Effector memory CD4-positive, alpha-beta T cell (primary cell): Measurements from ENCODE around the gene TMEM242.

Experiments used
- DNase-seq, 3 donors: peaks; one replicate each; pipeline ENCODE4 v3.0.0-alpha.2; 2020
- H3K27ac ChIP-seq: 2 replicates; pipeline ENCODE4 v1.7.0; 2013; ENCODE audit warnings: mild to moderate bottlenecking, low read length, moderate library complexity; ENCODE audit not compliant: insufficient read depth, poor library complexity, severe bottlenecking
- H3K27me3 ChIP-seq: replicated peaks from 2 replicates; pipeline ENCODE4 v1.7.0; 2013; ENCODE audit warnings: mild to moderate bottlenecking, low read length; ENCODE audit not compliant: insufficient read depth, control insufficient read depth, poor library complexity, severe bottlenecking
- H3K36me3 ChIP-seq: 2 replicates; pipeline ENCODE4 v1.7.0; 2013; ENCODE audit warnings: mild to moderate bottlenecking, low read length, moderate library complexity; ENCODE audit not compliant: control insufficient read depth, insufficient read depth
- H3K4me1 ChIP-seq: 2 replicates; pipeline ENCODE4 v1.7.0; 2013; ENCODE audit warnings: low read length, mild to moderate bottlenecking; ENCODE audit not compliant: control insufficient read depth, insufficient read depth, poor library complexity, severe bottlenecking
- H3K4me3 ChIP-seq: 2 replicates; pipeline ENCODE4 v1.7.0; 2013; ENCODE audit warnings: low read length, low read depth, mild to moderate bottlenecking; ENCODE audit not compliant: insufficient read depth, poor library complexity, severe bottlenecking
- H3K9me3 ChIP-seq: 2 replicates; pipeline ENCODE4 v1.7.0; 2013; ENCODE audit warnings: mild to moderate bottlenecking, low read length, moderate library complexity; ENCODE audit not compliant: control insufficient read depth

Gene TMEM242

GRCh38 chr6:157267109-157267611, 56.2 kb downstream of the TMEM242 start:
- Histone ChIP-seq H3K9me3 (no peaks in the 10 kb centered on the region), H3K27ac (no peak overlapping the region), H3K4me1 (no peaks in the 10 kb centered on the region), H3K4me3 (no peak overlapping the region), H3K36me3 (no peaks in the 10 kb centered on the region), H3K27me3 (no peaks in the 10 kb centered on the region)
- DNase-seq = no peak

- Histone ChIP-seq H3K4me3 (no peak overlapping the region), H3K36me3 (no peaks in the 10 kb centered on the region), H3K27me3 (no peaks in the 10 kb centered on the region), H3K9me3 (no peaks in the 10 kb centered on the region), H3K4me1 (no peaks in the 10 kb centered on the region), H3K27ac (no peak overlapping the region)
- DNase-seq = no peak
Measured at GRCh38 chr6:157266274-157267101, 56.8 kb downstream of the TMEM242 start.

GRCh38 chr6:157265635-157266034, 57.7 kb downstream of the TMEM242 start:
- Histone ChIP-seq H3K9me3 (no peaks in the 10 kb centered on the region), H3K27me3 (no peaks in the 10 kb centered on the region), H3K4me1 (no peaks in the 10 kb centered on the region), H3K36me3 (no peaks in the 10 kb centered on the region), H3K27ac (no peak overlapping the region), H3K4me3 (no peak overlapping the region)
- DNase-seq = no peak

GRCh38 chr6:157265186-157265585, 58.1 kb downstream of the TMEM242 start:
- Histone ChIP-seq H3K4me1 (no peaks in the 10 kb centered on the region), H3K4me3 (no peak overlapping the region), H3K27me3 (no peaks in the 10 kb centered on the region), H3K36me3 (no peaks in the 10 kb centered on the region), H3K27ac (no peak overlapping the region), H3K9me3 (no peaks in the 10 kb centered on the region)
- no peak for DNase-seq

- Histone ChIP-seq H3K4me1 (no peaks in the 10 kb centered on the region), H3K9me3 (no peaks in the 10 kb centered on the region), H3K27ac (no peak overlapping the region), H3K4me3 (no peak overlapping the region), H3K36me3 (no peaks in the 10 kb centered on the region), H3K27me3 (no peaks in the 10 kb centered on the region)
- DNase-seq = no peak
Measured at GRCh38 chr6:157264701-157265100, 58.6 kb downstream of the TMEM242 start.

- Histone ChIP-seq H3K27me3 (no peaks in the 10 kb centered on the region), H3K36me3 (no peaks in the 10 kb centered on the region), H3K4me1 (no peaks in the 10 kb centered on the region), H3K27ac (no peak overlapping the region), H3K4me3 (no peak overlapping the region), H3K9me3 (no peaks in the 10 kb centered on the region)
- DNase-seq = no peak
Measured at GRCh38 chr6:157263881-157264397, 59.4 kb downstream of the TMEM242 start.

- Histone ChIP-seq H3K4me1 (no peaks in the 10 kb centered on the region), H3K9me3 (no peaks in the 10 kb centered on the region), H3K36me3 (no peaks in the 10 kb centered on the region), H3K4me3 (no peak overlapping the region), H3K27ac (no peak overlapping the region), H3K27me3 (no peaks in the 10 kb centered on the region)
- DNase-seq = no peak
Measured at GRCh38 chr6:157263146-157263545, 60.2 kb downstream of the TMEM242 start.

- no peaks in the 10 kb centered on the region for H3K4me1 ChIP-seq
- no peak for DNase-seq
- H3K4me3 ChIP-seq = no peak overlapping the region
- H3K27ac ChIP-seq = no peak overlapping the region
- no peaks in the 10 kb centered on the region for H3K36me3 ChIP-seq
- H3K27me3 ChIP-seq = no peaks in the 10 kb centered on the region
- H3K9me3 ChIP-seq = no peaks in the 10 kb centered on the region
Measured at GRCh38 chr6:157261606-157262005, 61.7 kb downstream of the TMEM242 start.

GRCh38 chr6:157260735-157261410, 62.4 kb downstream of the TMEM242 start:
- H3K27ac ChIP-seq = no peak overlapping the region
- no peak overlapping the region for H3K4me3 ChIP-seq
- no peaks in the 10 kb centered on the region for H3K36me3 ChIP-seq
- H3K4me1 ChIP-seq = no peaks in the 10 kb centered on the region
- H3K9me3 ChIP-seq = no peaks in the 10 kb centered on the region
- no peak for DNase-seq
- H3K27me3 ChIP-seq = no peaks in the 10 kb centered on the region

GRCh38 chr6:157259443-157259842, 63.9 kb downstream of the TMEM242 start:
- Histone ChIP-seq H3K27ac (no peak overlapping the region), H3K36me3 (no peaks in the 10 kb centered on the region), H3K4me1 (no peaks in the 10 kb centered on the region), H3K27me3 (no peaks in the 10 kb centered on the region), H3K9me3 (no peaks in the 10 kb centered on the region), H3K4me3 (no peak overlapping the region)
- no peak for DNase-seq
